IPS-18c (cell line): ENCODE results near the gene SRRT.

Experiments
- H3K4me3 ChIP-seq: 2 replicates; pipeline ENCODE4 v1.7.0; 2013; ENCODE audit warnings: low read depth, mild to moderate bottlenecking, low read length, moderate library complexity; ENCODE audit not compliant: insufficient read depth
- H3K9me3 ChIP-seq: one replicate; pipeline ENCODE4 v1.6.1; 2013; ENCODE audit warnings: mild to moderate bottlenecking, low read length, moderate library complexity; ENCODE audit not compliant: control insufficient read depth, insufficient read depth

Gene SRRT, protein sequence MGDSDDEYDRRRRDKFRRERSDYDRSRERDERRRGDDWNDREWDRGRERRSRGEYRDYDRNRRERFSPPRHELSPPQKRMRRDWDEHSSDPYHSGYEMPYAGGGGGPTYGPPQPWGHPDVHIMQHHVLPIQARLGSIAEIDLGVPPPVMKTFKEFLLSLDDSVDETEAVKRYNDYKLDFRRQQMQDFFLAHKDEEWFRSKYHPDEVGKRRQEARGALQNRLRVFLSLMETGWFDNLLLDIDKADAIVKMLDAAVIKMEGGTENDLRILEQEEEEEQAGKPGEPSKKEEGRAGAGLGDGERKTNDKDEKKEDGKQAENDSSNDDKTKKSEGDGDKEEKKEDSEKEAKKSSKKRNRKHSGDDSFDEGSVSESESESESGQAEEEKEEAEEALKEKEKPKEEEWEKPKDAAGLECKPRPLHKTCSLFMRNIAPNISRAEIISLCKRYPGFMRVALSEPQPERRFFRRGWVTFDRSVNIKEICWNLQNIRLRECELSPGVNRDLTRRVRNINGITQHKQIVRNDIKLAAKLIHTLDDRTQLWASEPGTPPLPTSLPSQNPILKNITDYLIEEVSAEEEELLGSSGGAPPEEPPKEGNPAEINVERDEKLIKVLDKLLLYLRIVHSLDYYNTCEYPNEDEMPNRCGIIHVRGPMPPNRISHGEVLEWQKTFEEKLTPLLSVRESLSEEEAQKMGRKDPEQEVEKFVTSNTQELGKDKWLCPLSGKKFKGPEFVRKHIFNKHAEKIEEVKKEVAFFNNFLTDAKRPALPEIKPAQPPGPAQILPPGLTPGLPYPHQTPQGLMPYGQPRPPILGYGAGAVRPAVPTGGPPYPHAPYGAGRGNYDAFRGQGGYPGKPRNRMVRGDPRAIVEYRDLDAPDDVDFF

GRCh38 chr7:100874577-100875355 lies at the start of gene SRRT:
Gene SRRT, plus strand, starts transcription at chr7:100875103. Its CDS starts 488 bp downstream, at chr7:100875591.
- H3K4me3 ChIP-seq, result peak within 1 kb of the TSS; percentile 94
- H3K9me3 ChIP-seq, result peaks cover 2% of the 10 kb centered on the region

- Histone ChIP-seq H3K4me3 (peak overlapping the region; percentile 94), H3K9me3 (no peaks in the 10 kb centered on the region)
Measured at GRCh38 chr7:100825215-100825671, 49.7 kb upstream of the SRRT start.

GRCh38 chr7:100825751-100826513 lies 49.0 kb upstream of the SRRT start:
- Histone ChIP-seq H3K9me3 (no peaks in the 10 kb centered on the region), H3K4me3 (peak overlapping the region; percentile 94)

DNA sequence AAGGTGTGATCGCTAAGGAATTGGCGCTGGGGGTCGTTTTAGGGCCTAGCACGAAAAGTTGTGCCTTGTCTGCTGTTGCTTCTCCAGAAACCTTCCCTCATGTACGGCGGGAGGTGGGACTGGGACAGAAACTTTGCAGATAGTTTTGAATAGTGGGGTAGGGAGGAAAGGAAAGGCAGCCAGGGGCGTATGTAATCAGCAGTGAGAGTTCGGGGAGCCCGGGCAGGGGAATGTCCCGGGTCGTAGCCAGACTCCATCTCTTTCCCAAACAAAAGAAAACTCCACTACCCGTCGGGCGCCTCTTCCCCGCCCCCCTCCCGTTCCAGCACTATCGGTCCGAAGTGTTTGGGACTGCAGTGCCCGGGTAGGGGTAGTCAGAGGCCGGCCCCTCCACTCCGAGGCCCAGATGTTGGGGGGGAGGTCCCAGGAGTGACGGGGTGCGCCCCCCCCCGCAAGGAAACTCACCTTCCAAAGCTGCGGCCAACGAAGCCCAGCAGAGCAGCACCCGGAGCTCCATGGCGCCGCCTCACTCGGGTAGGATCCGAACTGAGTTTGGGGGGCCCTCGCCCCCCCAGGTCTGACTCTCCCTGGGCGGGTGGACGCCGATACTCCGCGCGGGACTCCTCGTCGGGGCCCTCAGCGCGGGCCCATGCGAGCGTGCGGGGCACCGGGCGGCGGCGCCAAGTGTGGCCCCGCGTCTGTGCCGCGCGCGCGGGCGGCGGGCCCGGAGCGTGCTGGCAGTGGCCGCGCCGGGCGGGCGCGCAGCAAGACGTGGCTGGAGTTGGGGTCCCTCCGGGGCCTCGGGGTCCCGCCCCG lies 48.2 kb upstream of the SRRT start:
- Histone ChIP-seq H3K9me3 (no peaks in the 10 kb centered on the region), H3K4me3 (peak overlapping the region; percentile 94)

DNA sequence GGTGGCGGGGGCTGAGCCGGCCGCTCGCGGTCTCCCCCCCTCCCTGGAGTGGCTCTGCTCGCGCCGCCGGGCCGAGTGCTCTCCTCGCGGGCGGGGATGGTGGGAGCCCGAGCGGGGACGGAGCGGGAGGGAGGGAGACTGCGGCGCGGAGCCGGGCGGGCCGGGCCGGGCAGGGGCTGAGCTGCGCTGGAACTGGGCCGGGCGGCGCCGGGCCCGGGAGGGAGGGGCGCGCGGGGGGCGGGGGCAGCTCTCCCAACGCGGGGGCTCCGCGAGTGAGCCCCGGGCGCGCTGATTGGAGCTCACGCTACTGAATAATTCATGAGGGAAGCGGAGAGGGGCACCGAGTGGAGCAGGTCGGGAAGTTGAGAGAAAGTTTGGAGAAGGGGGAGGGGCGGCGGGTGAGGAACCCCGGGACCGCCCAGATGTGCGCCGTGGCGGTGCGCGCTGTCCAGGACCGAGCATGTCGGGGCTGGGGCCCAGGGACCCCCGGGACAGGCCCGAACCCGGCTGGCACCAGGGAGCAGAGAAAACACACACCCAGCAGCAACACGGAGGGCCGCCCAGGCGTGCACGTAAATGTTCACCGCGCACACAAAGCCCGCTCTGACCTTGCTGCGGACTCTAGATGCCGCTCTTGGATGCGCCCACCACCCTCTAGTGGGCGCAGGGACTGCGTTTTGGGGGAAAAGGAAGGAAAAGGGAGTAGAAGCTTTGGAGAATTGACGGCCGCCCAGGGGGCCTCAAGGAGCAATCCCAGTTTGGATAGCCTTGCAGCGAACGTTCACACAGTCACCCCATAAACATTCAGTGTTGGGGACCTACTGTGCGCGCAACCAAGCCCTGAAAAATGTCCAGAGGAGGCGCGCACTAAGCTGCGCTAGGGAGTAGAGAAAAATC lies 47.3 kb upstream of the SRRT start, which contains the start of gene EPHB4:
TSS of gene EPHB4 (minus strand) at position 194 of the 897 bp plus-strand sequence. CDS start 493 bp downstream, outside the sequence.
- Histone ChIP-seq H3K4me3 (peak within 1 kb of the TSS; percentile 94), H3K9me3 (no peaks in the 10 kb centered on the region)

GRCh38 chr7:100829150-100829716 lies 45.7 kb upstream of the SRRT start:
- H3K9me3 ChIP-seq, result no peaks in the 10 kb centered on the region

GRCh38 chr7:100830396-100830795 lies 44.5 kb upstream of the SRRT start:
- no peaks in the 10 kb centered on the region for H3K9me3 ChIP-seq

More at GRCh38 chr7:100829150-100829716, 45.7 kb upstream of the SRRT start:
- peak overlapping the region; percentile 9; the same call in 1 of the 2 replicates for H3K4me3 ChIP-seq

DNA sequence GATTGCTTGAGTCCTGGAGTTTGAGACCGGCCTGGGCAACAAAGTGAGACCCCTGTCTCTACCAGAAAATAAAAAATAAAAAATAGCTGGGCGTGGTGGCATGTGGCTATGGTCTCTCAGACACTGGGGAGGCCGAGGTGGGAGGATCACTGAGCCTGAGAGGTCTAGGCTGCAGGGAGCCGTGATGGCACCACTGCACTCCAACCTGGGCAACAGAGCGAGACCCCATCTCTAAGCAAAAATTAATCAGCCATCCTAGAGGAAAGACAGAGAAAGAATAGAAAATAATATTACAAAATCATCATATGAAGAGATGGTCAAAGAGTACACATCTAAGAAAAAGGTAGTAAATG lies 42.6 kb upstream of the SRRT start:
- Histone ChIP-seq H3K9me3 (no peaks in the 10 kb centered on the region), H3K4me3 (no peak overlapping the region)

More at GRCh38 chr7:100830396-100830795, 44.5 kb upstream of the SRRT start:
- H3K4me3 ChIP-seq, result no peak overlapping the region

DNA sequence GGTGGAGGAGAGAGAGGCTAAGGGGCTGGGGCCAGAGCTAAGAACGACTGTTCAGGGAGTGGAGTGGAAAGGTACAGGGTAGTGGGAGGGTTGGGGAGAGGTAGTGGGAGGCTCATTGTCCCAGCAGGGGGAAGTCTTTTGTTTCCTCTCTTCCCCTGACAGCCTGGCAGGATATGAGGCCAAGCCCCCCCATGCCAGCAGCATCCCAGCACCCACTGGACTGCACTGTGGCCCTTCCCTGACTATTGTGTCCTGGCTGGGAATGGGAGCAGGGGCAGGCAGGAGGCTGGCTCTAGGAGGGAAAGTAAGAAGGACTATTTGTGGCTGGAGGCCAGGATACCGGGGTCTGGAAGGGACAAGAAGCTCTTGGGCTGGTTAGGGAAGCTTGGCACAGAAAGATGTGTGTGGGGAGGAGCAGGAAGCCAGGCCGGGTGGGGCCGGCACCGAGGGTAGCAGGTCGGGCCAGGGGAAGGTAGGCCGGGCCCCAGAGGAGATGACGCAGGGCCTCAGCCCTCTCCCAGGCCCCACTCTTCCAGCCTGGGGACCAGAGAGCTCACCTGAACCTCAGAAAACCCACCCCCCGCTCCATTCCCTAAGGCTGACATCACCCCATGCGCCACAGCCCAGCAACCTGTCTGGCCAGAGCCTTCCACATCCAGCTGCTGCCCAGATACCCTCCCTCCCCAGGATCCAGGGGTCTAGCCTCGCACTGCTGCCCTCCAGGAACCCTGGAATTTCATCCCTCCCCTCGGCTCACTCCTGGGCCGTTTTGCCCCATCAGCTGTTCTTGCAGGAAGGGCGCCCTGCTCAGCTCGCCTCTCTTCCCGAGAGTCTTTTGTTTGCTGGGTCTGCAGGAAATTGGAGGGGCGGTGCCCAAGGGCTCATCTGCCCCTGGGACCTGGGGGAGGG lies 38.7 kb upstream of the SRRT start:
- H3K9me3 ChIP-seq, result no peaks in the 10 kb centered on the region
- peak overlapping the region; percentile 46 for H3K4me3 ChIP-seq

DNA sequence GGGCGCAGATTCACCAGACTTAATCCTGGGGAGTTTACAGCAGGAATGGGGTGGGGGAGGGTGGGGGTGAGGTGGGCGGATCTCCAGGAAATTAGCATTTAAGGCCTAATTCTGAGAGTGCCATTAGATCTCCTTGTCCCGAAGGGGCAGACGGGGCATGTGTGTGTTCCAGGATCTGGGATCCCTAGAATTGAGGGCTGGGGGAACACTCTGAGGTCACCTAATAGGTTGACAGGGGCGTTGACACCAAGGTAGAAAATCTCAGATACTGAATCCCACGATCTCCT lies 38.1 kb upstream of the SRRT start:
- Histone ChIP-seq H3K4me3 (peak overlapping the region; percentile 46), H3K9me3 (no peaks in the 10 kb centered on the region)

GRCh38 chr7:100837099-100837836 lies 37.6 kb upstream of the SRRT start:
- H3K9me3 ChIP-seq, result no peaks in the 10 kb centered on the region

DNA sequence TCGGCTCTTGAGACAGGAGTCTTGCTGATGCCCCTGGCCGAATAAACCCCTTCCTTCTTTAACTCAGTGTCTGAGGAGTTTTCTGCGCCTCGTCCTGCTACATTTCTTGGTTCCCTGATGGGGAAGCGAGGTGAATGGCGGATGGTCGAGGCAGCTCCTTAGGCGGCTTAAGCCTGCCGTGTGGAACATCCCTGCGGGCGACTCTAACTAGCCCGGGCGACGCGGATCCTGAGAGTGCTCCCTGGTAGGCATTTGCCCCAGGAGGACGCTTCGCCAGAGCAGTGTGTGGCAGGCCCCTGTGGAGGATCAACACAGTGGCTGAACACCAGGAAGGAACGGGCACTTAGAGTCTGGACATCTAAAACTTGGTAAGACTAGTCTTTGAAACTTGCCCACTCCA lies 35.5 kb upstream of the SRRT start:
- no peaks in the 10 kb centered on the region for H3K9me3 ChIP-seq
- no peak overlapping the region for H3K4me3 ChIP-seq

More at GRCh38 chr7:100837099-100837836, 37.6 kb upstream of the SRRT start:
- H3K4me3 ChIP-seq, result peak overlapping the region; percentile 21

DNA sequence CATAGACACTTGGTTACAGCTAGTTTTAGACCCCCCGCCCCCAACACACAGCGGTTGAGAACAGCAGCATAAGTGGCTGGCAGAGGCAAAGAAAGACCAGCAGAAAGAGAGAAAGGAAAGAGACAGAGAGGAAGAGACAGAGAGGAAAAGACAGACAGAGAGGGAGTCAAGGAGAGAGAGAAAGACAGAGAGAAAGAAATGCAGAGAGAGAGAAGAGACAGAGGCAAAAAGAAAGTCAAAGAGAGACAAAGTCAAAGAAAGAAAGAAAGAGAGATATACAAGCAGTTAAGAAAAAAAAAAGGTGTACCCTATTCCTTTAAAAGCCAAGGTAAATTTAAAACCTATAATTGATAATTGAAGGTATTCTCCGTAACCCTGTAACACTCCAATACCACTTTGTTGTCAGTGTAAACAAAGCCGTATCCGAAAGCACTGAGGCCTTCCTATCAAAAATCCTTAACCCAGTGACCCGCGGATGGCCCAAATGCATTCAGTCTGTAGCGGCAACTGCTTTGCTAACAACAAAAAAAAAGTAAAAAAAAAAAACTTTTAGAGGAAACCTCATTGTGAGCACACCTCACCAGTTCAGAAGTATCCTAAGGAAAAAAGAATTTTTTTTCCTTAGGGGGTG lies 34.3 kb upstream of the SRRT start:
- no peak overlapping the region for H3K4me3 ChIP-seq
- H3K9me3 ChIP-seq, result no peaks in the 10 kb centered on the region
